Common myeloid progenitor, CD34-positive (primary cell): Measurements from ENCODE around the gene CETN3.

Experiments
- CTCF ChIA-PET: fragments of 350-600 bp; sonication (Branson Sonifier 250); formaldehyde crosslinking; loops from one replicate; lab custom pipeline; 2021; ENCODE audit warnings: antibody characterized with exemption; lab: Charles Lee
- POLR2A ChIA-PET: fragments of 350-600 bp; sonication (Branson Sonifier 250); formaldehyde crosslinking; loops from one replicate; lab custom pipeline; 2021; ENCODE audit warnings: antibody characterized with exemption; lab: Charles Lee
- DNase-seq, 3 donors: peaks; one replicate each; pipeline versions ENCODE4 v3.0.0 to v3.0.0-alpha.2; 2013
- H3K27ac ChIP-seq, 2 experiments: 1 replicate in 1 of 2; 2 replicates in 1 of 2; pipeline ENCODE4 v1.7.0; 2013; ENCODE audit warnings: inconsistent platforms in 2 of 2, low read length in 2 of 2, mild to moderate bottlenecking in 2 of 2, low read depth in 1 of 2, moderate library complexity in 1 of 2; ENCODE audit not compliant: severe bottlenecking in 2 of 2, insufficient read depth in 1 of 2, poor library complexity in 1 of 2
- H3K27me3 ChIP-seq, 5 experiments: replicated peaks in 2 of 5; 1 replicate in 3 of 5; 2 replicates in 2 of 5; pipeline versions ENCODE4 v1.6.1 to v1.7.0; 2013; ENCODE audit warnings: low read length in 4 of 5, mild to moderate bottlenecking in 2 of 5, moderate library complexity in 2 of 5, inconsistent platforms in 1 of 5; ENCODE audit not compliant: insufficient read depth in 5 of 5, control insufficient read depth in 4 of 5
- H3K36me3 ChIP-seq, 4 experiments: 1 replicate in 2 of 4; 2 replicates in 2 of 4; pipeline versions ENCODE4 v1.6.1 to v1.7.0; 2013; ENCODE audit warnings: low read length in 3 of 4, control low read depth in 1 of 4, mild to moderate bottlenecking in 1 of 4; ENCODE audit not compliant: control insufficient read depth in 4 of 4, insufficient read depth in 4 of 4
- H3K4me1 ChIP-seq, 4 experiments: 1 replicate in 3 of 4; 2 replicates in 1 of 4; pipeline versions ENCODE4 v1.6.1 to v1.7.1; 2013; ENCODE audit warnings: low read length in 3 of 4, mild to moderate bottlenecking in 3 of 4, control low read depth in 1 of 4, inconsistent platforms in 1 of 4, moderate library complexity in 1 of 4; ENCODE audit not compliant: control insufficient read depth in 4 of 4, insufficient read depth in 4 of 4; ENCODE audit errors: control extremely low read depth in 1 of 4
- H3K4me3 ChIP-seq, 7 experiments: 1 replicate in 4 of 7; 2 replicates in 3 of 7; pipeline versions ENCODE4 v1.5.1 to v1.7.0; 2013; ENCODE audit warnings: mild to moderate bottlenecking in 7 of 7, low read length in 6 of 7, moderate library complexity in 6 of 7, inconsistent platforms in 2 of 7, low read depth in 2 of 7, control low read depth in 1 of 7; ENCODE audit not compliant: insufficient read depth in 4 of 7, control insufficient read depth in 1 of 7; ENCODE audit errors: extremely low read depth in 1 of 7
- H3K9me3 ChIP-seq, 5 experiments: 1 replicate in 4 of 5; 2 replicates in 1 of 5; pipeline versions ENCODE4 v1.6.1 to v1.7.1; 2013; ENCODE audit warnings: low read length in 4 of 5, mild to moderate bottlenecking in 2 of 5, inconsistent platforms in 1 of 5, low read depth in 1 of 5, moderate library complexity in 1 of 5; ENCODE audit not compliant: control insufficient read depth in 4 of 5, insufficient read depth in 2 of 5; ENCODE audit errors: control extremely low read depth in 1 of 5
- WGBS: methylation state at CpG from one replicate; pipeline ENCODE4 v1.1.5; 2013; ENCODE audit not compliant: insufficient coverage; 5-methylcytosine and 5-hydroxymethylcytosine counted together

The CETN3 gene

DNA sequence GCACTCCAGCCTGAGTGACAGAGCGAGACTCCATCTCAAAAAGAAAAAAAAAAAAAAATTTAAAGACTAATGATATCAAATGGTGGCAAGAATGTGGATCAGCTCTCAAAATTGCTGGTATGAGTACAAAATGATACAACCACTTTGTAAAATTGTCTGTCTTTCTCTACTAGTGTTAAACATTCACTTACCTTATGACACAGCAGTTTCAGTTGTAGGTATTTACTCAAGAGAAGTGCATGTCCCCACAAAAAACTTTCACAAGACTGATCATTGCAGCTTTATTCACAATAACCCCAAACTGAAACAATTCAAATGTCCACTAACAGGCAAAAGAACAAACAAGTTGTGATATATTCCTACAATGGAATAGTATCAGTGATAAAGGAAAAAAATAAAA lies 14.7 kb upstream of the CETN3 start:
- POLR2A ChIA-PET, result no interaction called here
- Histone ChIP-seq H3K9me3 (no peaks in the 10 kb centered on the region), H3K4me1 (no peaks in the 10 kb centered on the region), H3K36me3 (no peaks in the 10 kb centered on the region), H3K4me3 (no peak overlapping the region), H3K27ac (no peak overlapping the region), H3K27me3 (no peaks in the 10 kb centered on the region)
- CTCF ChIA-PET, result no interaction called here
- DNase-seq, result no peak
- WGBS, result no CpG with 5 or more reads among the region's 1 CpG

- no peak for DNase-seq
- Histone ChIP-seq H3K4me1 (no peaks in the 10 kb centered on the region), H3K36me3 (no peaks in the 10 kb centered on the region), H3K9me3 (no peaks in the 10 kb centered on the region), H3K27ac (no peak overlapping the region), H3K4me3 (no peak overlapping the region), H3K27me3 (peaks cover 0 to 2% (median 0%) of the 10 kb centered on the region in 5 experiments)
- WGBS, result 53% methylated on average over 3 of the region's 4 CpGs
- ChIA-PET POLR2A (interaction anchor here (1.3 kb wide), 1 partner anchor 11 kb away, joined by 6 read pairs; the partner anchor contains the start of gene CETN3), CTCF (interaction anchor here (0.7 to 2.4 kb wide), 3 partner anchors 14 to 20 kb away, joined by 3 to 9 read pairs (median 3); no protein-coding TSS in a partner anchor)
Observed at GRCh38 chr5:90421136-90421535, 11.6 kb upstream of the CETN3 start.

DNA sequence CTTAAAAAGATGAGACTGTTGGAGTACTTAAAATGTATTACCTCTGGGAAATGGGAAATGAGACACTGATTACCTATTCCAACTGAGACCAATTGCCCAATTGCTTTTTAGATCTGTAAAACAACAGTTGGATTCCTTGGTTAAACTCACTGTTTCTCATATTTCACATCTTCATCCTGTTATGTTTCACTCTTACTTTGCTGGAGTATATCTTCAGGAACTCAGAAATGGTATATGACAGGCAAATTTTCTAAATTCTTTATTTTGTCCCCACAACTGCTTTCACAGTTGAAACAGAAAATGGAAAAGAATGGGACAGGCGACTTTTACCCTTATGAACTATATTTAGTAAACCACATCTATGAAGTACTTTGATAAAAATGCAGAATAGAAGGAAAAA lies 8.7 kb upstream of the CETN3 start:
- no peak overlapping the region for H3K4me3 ChIP-seq
- no peak for DNase-seq
- no peak overlapping the region for H3K27ac ChIP-seq
- ChIA-PET POLR2A (no interaction called here), CTCF (interaction anchor here (0.9 to 1.7 kb wide), 2 partner anchors 10 to 18 kb away, joined by 3 to 9 read pairs; no protein-coding TSS in a partner anchor)
- H3K9me3 ChIP-seq, result no peaks in the 10 kb centered on the region
- WGBS, result no CpG with 5 or more reads among the region's 1 CpG
- peaks cover 0 to 2% (median 0%) of the 10 kb centered on the region in 5 experiments for H3K27me3 ChIP-seq
- no peaks in the 10 kb centered on the region for H3K4me1 ChIP-seq
- no peaks in the 10 kb centered on the region for H3K36me3 ChIP-seq

GRCh38 chr5:90410178-90410762 lies 714 bp upstream of the CETN3 start:
- H3K4me1 ChIP-seq, result peaks cover 0 to 15% (median 11%) of the 10 kb centered on the region in 4 experiments
- H3K4me3 ChIP-seq, result peak overlapping the region; percentile 37 to 98 (median 89)
- no peaks in the 10 kb centered on the region for H3K27me3 ChIP-seq
- H3K9me3 ChIP-seq, result no peaks in the 10 kb centered on the region
- POLR2A ChIA-PET, result interaction anchor here (0.7 to 1.3 kb wide), 2 partner anchors 11 to 17 kb away, joined by 4 to 6 read pairs; no protein-coding TSS in a partner anchor
- DNase-seq, result no peak
- 0% methylated on average over 4 of the region's 10 CpGs for WGBS
- CTCF ChIA-PET, result interaction anchor here (0.7 to 1.3 kb wide), 8 partner anchors 9 to 1682 kb away, joined by 3 to 6 read pairs (median 4); no protein-coding TSS in a partner anchor
- H3K27ac ChIP-seq, result peak overlapping the region; percentile 94 to 98
- peaks cover 0 to 6% (median 2%) of the 10 kb centered on the region in 4 experiments for H3K36me3 ChIP-seq

GRCh38 chr5:90408571-90409317 lies 812 bp downstream of the CETN3 start:
- ChIA-PET CTCF (no interaction called here), POLR2A (no interaction called here)
- H3K4me3 ChIP-seq, result peak overlapping the region; percentile 78 to 99 (median 98)
- no peaks in the 10 kb centered on the region for H3K27me3 ChIP-seq
- H3K9me3 ChIP-seq, result no peaks in the 10 kb centered on the region
- DNase-seq, result no peak
- H3K27ac ChIP-seq, result peak overlapping the region; percentile 96 to 98
- WGBS, result 23% methylated on average over 10 of the region's 14 CpGs
- H3K4me1 ChIP-seq, result peaks cover 0 to 15% (median 11%) of the 10 kb centered on the region in 4 experiments
- peaks cover 0 to 10% (median 8%) of the 10 kb centered on the region in 4 experiments for H3K36me3 ChIP-seq

DNA sequence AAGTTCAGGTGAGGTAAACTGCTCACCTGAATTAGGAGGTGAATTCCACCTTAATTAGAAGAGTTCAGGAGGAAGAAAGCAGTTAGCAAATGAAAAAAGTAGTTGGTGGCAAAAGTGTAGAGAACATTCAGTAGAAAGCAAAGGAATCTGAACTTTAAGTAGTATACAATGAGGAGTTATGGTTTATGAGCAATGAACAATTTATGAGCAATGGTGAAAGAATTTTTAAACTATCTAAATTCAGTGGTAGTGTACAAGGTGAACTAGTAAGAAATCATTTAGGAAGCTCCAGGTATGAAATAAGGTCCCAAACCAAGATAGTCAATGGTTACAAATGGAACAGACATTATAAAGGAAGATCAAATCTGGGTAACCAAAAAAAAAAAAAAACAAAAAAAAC lies 3.1 kb downstream of the CETN3 start:
- H3K27ac ChIP-seq, result no peak overlapping the region
- CTCF ChIA-PET, result no interaction called here
- POLR2A ChIA-PET, result no interaction called here
- peaks cover 4 to 15% (median 9%) of the 10 kb centered on the region in 4 experiments for H3K36me3 ChIP-seq
- H3K27me3 ChIP-seq, result no peaks in the 10 kb centered on the region
- no peak for DNase-seq
- H3K4me3 ChIP-seq, result no peak overlapping the region
- H3K4me1 ChIP-seq, result peaks cover 0 to 15% (median 10%) of the 10 kb centered on the region in 4 experiments
- no peaks in the 10 kb centered on the region for H3K9me3 ChIP-seq
